Hepatocyte (in vitro differentiated cells): ENCODE data around the gene CACNG4.

ENCODE experiments used
- CTCF ChIP-seq: fragments of 200-600 bp; sonication (generic); IDR thresholded peaks from 2 replicates; pipeline ENCODE4 v1.5.1; 2016; ENCODE audit warnings: antibody characterized with exemption, mild to moderate bottlenecking; ENCODE audit not compliant: poor library complexity
- EZH2 ChIP-seq: fragments of 200-600 bp; sonication (generic); IDR thresholded peaks from 2 replicates; pipeline ENCODE4 v1.6.1; 2016; ENCODE audit warnings: antibody characterized with exemption, mild to moderate bottlenecking, borderline replicate concordance
- EZH2phosphoT487 ChIP-seq: fragments of 200-600 bp; sonication (generic); IDR thresholded peaks from one replicate; pipeline ENCODE4 v1.6.1; 2018; ENCODE audit warnings: antibody characterized with exemption, mild to moderate bottlenecking, low read depth, moderate library complexity; ENCODE audit not compliant: unreplicated experiment, severe bottlenecking

- TF ChIP-seq EZH2phosphoT487, result no peak
- TF ChIP-seq CTCF, result no peak
- TF ChIP-seq EZH2, result no peak
Measured at GRCh38 chr17:67066717-67067116, 102.2 kb downstream of the CACNG4 start.
